Measurements from ENCODE around the gene NUP160. TPM values are rescaled to one million over a fixed set of nuclear protein-coding genes. Genes with fewer than 3 reads are reported as not detected.
A peak's percentile ranks its signal among the peaks of the same experiment; 100 is the strongest.

Gene NUP160
- total and polyA plus RNA-seq, 10 of the 15 experiments (the other 5 are each of a cell fraction or from before 2014, with no cell fraction given), result 24.0 to 87.6 (median 54.6) TPM

GRCh38 chr11:47863898-47864430 is 15.8 kb upstream of the NUP160 start:
- SMC1A ChIA-PET (ENCODE audit: uncharacterized antibody, unreplicated experiment), result interaction anchor here (0.9 to 2.2 kb wide), 3 partner anchors 10 to 245 kb away, joined by 3 to 13 read pairs (median 12); no protein-coding TSS in a partner anchor
- H3K27ac ChIP-seq (ENCODE audit: control insufficient read depth, insufficient read depth), result peak overlapping the region; percentile 67
- H3K4me3 ChIP-seq, result no peak overlapping the region
- no peaks in the 10 kb centered on the region for H3K36me3 ChIP-seq (ENCODE audit: control insufficient read depth in 2 of 2, insufficient read depth in 2 of 2, low read length in 1 of 2)
- no peaks in the 10 kb centered on the region for H3K9me3 ChIP-seq (replicated peaks; ENCODE audit: control insufficient read depth, insufficient read depth, low read length)
- in situ Hi-C loops (cut with MboI) (no loop called here), intact Hi-C loops (cut with micrococcal nuclease; ENCODE audit: unreplicated experiment) (no loop called here)
- no peaks in the 10 kb centered on the region for H4K20me1 ChIP-seq (ENCODE audit: control insufficient read depth, insufficient read depth)
- BruUV-seq (replicated peaks), result no TSS peak
- H3K4me1 ChIP-seq (ENCODE audit: control insufficient read depth, insufficient read depth, low read length), result peaks cover 42% of the 10 kb centered on the region
- WGBS (ENCODE audit: insufficient coverage, insufficient replicate concordance, low lambda C conversion rate, missing lambda C conversion rate), result 23% methylated on average over 4 of the region's 4 CpGs
- DNase-seq (ENCODE audit: low read depth, low spot score), result no peak
- peak; percentile 13; the same call in 2 of the 3 replicates for ATAC-seq
- CTCF ChIA-PET, result interaction anchor here (1.5 to 2.1 kb wide), 3 partner anchors 8 to 14 kb away, joined by 3 to 10 read pairs (median 4); no protein-coding TSS in a partner anchor
- H2AFZ ChIP-seq (ENCODE audit: control insufficient read depth, low read depth, low read length), result peak overlapping the region; percentile 46; the same call in 1 of the 2 replicates
- H3K79me2 ChIP-seq (ENCODE audit: control insufficient read depth, insufficient read depth, low read length), result no peaks in the 10 kb centered on the region
- peak overlapping the region; percentile 86 for H3K4me2 ChIP-seq (ENCODE audit: control insufficient read depth, insufficient read depth)
- no peak for FAIRE-seq
- no peak overlapping the region for H3K9ac ChIP-seq (ENCODE audit: control insufficient read depth, insufficient read depth, low read length)
- POLR2A ChIA-PET, result interaction anchor here (2.2 kb wide), 1 partner anchor 9 kb away, joined by 20 read pairs; no protein-coding TSS in a partner anchor
- no peak for TF ChIP-seq FOXK2 (IDR thresholded peaks at IDR 0.05)
- TF ChIP-seq TCF3 (IDR thresholded peaks at IDR 0.05; ENCODE audit: borderline replicate concordance, insufficient read depth, low read depth, low read length), result no peak
- TF ChIP-seq REST (IDR thresholded peaks at IDR 0.05; ENCODE audit: low read depth, low read length), result no peak
- no peak for TF ChIP-seq STAT1 (conservative IDR thresholded peaks at IDR 0.05)
- TF ChIP-seq SIN3A (IDR thresholded peaks at IDR 0.05; ENCODE audit: low read depth, low read length), result no peak
- TF ChIP-seq HDGF (IDR thresholded peaks at IDR 0.05), result no peak
- no peak for TF ChIP-seq CEBPB (IDR thresholded peaks at IDR 0.05; ENCODE audit: borderline replicate concordance in 1 of 2, low read depth in 2 of 2, low read length in 2 of 2)
- no peak for TF ChIP-seq ZNF207 (IDR thresholded peaks at IDR 0.05; ENCODE audit: borderline replicate concordance)
- TF ChIP-seq STAT3 (IDR thresholded peaks at IDR 0.05; ENCODE audit: low read depth, low read length), result no peak
- TF ChIP-seq JUND (IDR thresholded peaks at IDR 0.05; ENCODE audit: low read depth, low read length), result no peak
- TF ChIP-seq PAX8 (IDR thresholded peaks at IDR 0.05), result no peak
- no peak for TF ChIP-seq ZSCAN29 (IDR thresholded peaks at IDR 0.05)
- TF ChIP-seq EZH2 (IDR thresholded peaks at IDR 0.05; ENCODE audit: borderline replicate concordance, control insufficient read depth, low read depth, low read length), result no peak
- TF ChIP-seq PBX3 (IDR thresholded peaks at IDR 0.05; ENCODE audit: insufficient replicate concordance, low read depth, low read length), result no peak
- TF ChIP-seq PRDM15 (CRISPR knock-in tag; IDR thresholded peaks at IDR 0.05), result no peak
- RAD21 ChIA-PET (ENCODE audit: unreplicated experiment), result no interaction called here
- H3K27me3 ChIP-seq (replicated peaks in 1 of 2; ENCODE audit: control insufficient read depth in 2 of 2, insufficient read depth in 2 of 2, low read length in 1 of 2), result no peaks in the 10 kb centered on the region

Data from GM12878 (cell line).